Measurements from ENCODE around the gene ZNF148.
"Not testable (repeated sequence)": the region's sequence is repeated elsewhere in the genome, so short reads cannot be mapped to it uniquely, and the experiment has no call there.

The ZNF148 gene, protein sequence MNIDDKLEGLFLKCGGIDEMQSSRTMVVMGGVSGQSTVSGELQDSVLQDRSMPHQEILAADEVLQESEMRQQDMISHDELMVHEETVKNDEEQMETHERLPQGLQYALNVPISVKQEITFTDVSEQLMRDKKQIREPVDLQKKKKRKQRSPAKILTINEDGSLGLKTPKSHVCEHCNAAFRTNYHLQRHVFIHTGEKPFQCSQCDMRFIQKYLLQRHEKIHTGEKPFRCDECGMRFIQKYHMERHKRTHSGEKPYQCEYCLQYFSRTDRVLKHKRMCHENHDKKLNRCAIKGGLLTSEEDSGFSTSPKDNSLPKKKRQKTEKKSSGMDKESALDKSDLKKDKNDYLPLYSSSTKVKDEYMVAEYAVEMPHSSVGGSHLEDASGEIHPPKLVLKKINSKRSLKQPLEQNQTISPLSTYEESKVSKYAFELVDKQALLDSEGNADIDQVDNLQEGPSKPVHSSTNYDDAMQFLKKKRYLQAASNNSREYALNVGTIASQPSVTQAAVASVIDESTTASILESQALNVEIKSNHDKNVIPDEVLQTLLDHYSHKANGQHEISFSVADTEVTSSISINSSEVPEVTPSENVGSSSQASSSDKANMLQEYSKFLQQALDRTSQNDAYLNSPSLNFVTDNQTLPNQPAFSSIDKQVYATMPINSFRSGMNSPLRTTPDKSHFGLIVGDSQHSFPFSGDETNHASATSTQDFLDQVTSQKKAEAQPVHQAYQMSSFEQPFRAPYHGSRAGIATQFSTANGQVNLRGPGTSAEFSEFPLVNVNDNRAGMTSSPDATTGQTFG

DNA sequence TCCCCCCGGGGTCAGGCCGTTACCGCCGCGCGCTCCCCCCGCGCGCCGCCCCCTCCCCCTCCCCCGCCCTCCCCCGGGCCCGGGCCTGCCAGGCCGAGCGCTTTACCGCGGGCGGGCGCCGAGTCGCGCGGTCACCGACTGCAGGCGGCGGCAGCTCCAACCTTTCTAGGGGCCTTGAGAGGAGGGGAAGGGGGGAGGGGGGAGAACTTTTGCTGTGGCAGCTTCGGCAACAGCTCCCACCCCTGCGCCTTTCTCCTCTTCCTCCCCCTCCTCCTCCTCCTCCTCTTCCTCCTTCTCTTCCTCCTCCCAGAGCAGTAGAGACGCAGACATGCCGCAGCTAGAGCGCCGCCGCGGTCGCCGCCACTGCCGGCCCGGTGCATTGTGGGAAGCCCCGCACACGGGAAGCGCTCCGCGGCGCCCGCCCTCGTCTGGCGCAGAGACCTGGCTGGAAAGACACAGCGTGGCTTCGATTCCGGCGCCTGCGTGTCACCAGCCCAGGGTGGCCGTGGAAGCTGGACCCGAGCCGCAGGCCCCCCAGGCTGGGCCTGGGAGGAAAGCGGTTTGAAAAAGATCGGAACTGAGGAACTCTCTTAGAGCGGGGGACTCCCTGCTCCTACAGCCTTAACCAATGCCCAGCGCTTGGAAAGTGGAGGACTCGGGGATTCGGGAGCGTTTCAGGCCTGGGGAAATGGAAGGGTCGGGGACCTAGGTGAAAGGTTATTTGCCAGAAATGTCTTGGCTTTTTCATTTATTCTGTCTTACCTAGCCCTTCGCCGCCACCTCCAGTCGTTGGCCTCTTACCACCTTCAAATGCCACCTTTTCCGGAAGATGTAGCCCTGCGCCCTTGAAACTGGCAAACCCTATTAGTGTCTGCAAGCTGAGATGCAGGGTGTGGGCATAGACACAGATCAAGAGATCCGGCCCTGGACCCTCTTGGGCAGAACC is at the start of gene ZNF148:
Gene ZNF148, minus strand, starts transcription at position 330 of the 946 bp plus-strand sequence. CDS start 61,685 bp downstream, outside the sequence.
- peak; percentile 90 for DNase-seq (ENCODE audit: low spot score)

DNA sequence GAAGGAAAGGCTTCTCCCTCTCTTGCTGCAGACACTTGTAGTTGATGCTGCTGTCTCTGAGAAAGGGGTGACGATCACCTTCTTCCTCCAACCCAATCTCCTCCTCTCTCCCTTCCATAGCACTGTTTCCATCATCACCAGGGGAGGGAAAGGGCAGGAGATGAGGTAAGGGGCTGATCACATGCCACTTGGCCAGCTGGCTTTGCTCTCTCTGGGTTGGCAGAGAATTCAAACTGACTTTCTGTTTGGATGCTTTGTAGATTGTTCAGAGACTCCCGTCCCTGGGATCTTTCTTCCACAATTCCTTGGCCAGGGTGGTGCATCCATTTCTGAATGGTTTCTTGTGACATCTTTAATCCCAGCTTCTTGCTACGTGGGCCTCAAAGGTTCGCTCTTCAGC is 43.2 kb upstream of the ZNF148 start:
- DNase-seq (ENCODE audit: low spot score): no peak

DNA sequence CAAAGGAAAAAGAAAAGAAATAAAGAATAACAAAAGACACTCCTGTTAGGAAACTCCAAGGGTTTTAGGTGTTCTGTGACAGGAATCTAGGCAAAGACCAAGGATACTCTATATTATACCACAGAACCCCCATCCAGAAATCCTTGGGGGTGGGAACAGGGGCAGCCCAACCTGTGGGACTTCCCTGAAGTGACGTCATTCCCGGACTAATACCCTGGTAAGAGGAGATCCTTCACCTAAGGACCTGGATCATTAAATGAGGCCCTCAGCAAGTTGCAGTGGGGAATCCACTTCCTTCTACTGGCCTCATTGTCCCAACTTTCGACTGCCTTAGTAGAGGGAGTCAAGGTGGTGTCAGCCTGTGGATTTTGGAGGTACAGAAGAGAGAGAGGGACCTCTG is 41.1 kb upstream of the ZNF148 start:
- DNase-seq (ENCODE audit: low spot score): no peak

DNA sequence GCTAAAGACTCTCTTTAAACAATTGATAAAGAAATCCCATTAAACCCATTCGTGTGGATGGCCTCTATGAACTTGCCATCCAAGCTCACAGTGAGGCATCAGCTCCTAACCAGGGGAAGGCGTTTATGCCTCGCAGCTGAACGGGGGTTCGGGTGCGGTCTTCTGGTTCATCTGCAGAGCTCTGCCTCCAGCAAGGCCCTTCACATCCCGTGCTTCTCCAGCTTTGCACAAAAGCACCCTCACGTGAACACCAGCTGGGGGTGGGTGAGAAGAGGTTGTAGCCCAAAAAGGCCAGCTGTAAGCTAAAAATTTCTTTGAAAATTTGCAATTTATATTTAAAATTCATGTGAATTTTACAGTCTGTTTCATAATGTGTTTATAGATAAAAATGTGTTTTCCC is 39.5 kb upstream of the ZNF148 start:
- no peak for DNase-seq (ENCODE audit: low spot score)

DNA sequence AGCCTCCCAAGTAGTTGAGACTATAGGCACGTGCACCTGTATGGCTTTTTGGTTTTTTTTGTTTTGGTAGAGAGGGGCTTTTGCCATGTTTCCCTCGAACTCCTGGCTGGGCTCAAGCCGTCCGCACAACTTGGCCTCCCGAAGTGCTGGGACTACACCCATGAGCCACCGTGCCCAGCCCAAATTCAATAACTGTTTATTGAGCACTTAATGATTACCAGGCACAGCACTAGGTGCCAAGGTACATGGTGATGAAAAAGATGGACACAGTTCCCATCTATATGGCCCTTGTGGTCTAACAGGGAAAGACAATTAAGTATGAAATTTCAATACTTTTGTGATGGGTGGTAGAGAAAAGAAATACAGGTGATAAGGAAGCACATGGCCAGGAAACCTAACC is 35.8 kb upstream of the ZNF148 start:
- no peak for DNase-seq (ENCODE audit: low spot score)

DNA sequence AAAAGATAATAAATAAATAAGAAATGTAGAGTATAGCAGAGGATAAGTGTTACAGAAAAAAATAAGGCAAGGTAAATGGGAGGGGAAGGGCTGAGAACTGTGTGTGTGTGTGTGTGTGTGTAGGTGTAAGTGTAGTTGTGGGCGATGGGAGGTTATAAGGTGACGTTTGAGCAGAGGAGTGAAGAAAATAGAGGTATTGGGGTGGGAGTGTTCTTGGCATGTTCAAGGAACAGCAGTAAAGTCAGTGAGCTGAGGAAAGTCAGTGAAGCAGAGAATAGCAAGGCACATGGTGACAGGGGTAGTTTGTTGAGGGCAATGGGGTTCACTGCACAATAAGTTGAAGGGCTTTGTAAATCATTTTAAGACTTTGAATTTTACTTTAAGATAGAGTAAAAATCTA is 30.9 kb upstream of the ZNF148 start:
- no peak for DNase-seq (ENCODE audit: low spot score)

DNA sequence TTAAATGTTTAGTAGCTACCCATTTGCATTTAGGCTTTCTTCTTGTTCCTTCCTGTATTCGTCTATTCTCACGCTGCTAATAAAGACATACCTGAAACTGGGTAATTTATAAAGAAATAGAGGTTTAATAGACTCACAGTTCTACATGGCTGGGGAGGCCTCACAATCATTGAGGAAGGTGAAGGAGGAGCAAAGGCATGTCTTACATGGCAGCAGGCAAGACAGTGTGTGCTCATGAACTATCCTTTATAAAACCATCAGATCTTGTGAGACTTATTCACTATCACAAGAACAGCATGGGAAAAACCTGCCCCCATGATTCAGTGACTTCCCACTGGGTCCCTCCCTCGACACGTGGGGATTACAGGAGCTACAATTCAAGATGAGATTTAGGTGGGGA is 30.4 kb upstream of the ZNF148 start:
- DNase-seq (ENCODE audit: low spot score): not testable (repeated sequence)

DNA sequence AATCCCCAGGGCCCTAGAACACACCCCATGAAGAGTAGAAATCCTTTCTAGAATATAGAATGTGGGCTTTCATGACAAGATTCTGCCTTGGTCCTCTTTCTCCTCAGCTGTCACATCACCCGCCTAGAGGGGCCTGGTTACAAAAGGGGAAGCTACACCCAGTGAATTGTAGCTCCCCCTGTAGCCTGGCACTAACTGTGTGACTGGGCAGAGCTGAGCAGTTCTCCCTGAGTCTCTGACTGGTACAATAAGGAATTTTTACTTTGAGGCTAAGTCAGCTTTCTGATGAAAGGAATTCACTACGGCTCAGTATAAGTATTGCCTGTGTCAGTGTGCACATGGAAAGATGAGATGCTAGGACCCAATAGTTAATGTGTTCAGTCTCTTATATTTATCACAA is 28.7 kb upstream of the ZNF148 start:
- DNase-seq (ENCODE audit: low spot score): no peak

DNA sequence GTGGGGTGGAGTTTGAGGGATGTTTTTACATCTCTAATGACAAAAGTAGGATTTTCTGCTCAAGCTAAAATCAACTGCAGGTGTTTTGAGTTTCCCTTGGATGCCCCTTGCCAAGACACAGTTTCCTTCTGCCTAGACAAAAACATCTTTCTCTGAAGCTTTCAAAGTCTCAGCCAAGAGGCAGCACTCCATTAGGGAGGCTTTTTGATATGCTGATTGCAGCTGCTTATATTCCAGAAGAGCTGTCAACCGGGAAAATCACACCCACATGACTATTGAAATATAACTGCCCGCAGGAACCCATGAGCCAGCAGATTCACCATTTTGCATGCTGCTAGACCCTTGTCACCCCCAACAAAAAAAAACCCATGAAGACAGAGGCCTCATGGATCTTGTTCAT is 27.5 kb upstream of the ZNF148 start:
- no peak for DNase-seq (ENCODE audit: low spot score)

DNA sequence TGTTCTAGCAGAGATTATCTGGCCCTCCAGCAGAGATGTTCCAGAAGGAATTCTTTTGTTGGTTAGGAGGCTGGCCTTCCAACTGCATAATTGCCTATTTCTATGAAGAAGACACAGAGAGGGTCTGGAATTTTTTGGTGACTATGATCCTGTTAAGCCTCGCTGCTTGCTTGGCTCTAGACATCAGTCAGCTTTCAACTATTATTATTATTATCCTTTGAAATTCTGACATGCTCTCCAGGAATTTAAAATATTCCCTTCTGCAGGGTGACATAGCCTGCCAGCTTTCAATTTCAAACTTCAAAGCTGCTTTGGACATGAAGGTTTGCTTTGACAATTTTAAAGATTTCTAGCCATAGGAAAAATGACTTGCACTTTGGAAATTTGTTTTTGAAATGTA is 26.3 kb upstream of the ZNF148 start:
- DNase-seq (ENCODE audit: low spot score): no peak

DNA sequence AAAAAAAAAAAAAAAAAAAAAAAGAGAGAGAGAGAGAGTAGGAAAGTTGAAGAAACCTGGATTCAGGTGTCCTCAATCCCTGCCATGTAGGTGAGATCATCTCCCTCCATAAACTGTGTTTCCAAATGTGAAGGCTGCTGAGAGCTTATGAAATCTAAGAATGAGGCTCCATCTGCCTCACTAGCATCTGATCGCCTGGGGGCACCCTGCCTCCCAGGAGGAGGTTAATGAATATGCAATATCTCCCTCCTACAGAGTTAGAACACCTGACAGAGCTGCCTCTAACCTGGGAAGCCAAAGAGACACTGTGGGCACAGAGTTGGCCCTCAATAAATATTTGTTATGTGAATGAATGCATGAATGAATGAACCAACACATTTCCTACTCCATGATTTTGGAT is 23.8 kb upstream of the ZNF148 start:
- peak; percentile 22 for DNase-seq (ENCODE audit: low spot score)

DNA sequence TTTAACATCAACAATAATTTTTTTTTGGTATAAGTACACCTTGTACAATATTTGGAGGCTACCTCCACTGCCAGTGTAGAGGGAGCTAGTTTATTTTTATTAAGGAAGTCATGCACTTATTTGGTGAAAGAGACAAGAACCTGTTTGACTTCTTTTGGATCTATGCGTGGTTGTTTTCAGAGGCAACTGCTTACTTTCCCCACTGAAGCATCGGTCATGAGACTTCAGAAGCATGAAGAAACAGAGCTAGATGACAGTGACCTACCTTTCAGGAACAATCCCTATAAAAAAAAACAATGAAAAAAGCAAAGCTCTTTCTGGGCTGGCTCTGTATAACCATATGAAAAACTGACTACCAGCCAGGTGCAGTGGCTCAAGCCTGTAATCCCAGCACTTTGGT is 20.0 kb upstream of the ZNF148 start:
- DNase-seq (ENCODE audit: low spot score): no peak

DNA sequence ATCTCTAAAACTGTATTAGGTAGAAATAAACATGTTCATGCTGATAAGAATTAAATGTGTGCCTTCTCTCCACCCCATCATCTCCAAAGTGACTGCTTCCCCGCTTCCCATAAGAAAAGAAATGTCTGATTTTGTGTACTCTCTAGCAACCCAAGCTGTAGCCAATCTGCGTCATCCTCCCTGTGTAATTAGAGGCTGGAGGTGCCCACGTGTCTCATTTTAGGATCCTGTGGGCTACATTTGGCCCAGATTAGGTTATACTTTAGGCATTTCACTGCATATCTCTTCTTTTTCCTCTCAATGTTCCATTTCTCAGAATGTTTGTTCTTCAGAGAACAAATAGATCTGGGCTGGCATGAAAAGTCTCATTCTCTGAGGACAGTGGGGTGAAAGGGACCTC is 19.3 kb upstream of the ZNF148 start:
- no peak for DNase-seq (ENCODE audit: low spot score)

DNA sequence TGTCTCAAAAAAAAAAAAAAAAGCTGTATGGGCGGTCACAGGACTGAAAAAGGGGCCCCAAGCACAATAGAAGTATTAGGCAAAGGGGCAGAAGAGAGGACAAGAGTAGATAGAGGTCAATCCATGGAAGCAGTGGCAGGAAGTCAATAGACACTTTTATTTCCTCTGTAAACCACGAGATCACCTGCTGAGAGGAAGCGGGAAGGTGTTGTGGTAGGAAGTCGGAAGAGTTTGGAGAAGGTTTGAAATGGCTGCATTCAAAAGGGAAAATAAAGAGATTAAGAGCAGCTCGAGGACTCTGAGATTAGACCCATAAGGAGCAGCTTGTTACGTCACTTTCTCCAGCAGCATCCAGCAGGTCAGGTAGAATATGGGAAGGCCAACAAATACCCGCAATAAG is 14.2 kb upstream of the ZNF148 start:
- no peak for DNase-seq (ENCODE audit: low spot score)

DNA sequence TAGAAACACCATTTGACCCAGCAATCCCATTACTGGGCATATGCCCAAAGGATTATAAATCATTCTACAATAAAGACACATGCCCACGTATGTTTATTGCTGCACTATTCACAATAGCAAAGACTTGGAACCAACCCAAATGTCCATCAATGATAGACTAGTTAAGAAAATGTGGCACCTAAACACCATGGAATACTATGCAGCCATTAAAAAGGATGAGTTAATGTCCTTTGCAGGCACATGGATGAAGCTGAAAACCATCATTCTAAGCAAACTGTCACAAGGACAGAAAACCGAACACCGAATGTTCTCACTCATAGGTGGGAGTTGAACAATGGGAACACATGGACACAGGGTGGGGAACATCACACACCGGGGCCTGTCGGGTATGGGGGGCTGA is 13.2 kb upstream of the ZNF148 start:
- not testable (repeated sequence) for DNase-seq (ENCODE audit: low spot score)

DNA sequence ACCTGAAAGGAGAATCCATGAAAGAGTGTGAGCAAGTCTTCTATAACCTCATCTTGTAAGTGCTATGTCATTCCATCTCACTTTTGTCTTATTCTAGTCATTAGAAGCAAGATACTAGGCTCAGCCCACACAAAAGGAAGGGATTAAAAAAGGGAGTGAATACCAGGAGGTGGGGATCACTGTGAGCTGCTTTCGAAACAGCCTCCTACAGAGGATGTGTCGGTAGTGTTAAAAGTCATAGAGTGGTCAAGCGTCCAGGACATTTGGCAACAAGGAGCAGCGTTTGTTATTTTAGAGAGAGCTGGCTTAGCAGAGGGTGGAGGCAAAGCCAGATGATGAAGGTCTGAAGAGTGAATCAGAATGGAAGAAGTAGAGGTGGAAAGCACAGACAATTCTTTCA is 11.7 kb upstream of the ZNF148 start:
- no peak for DNase-seq (ENCODE audit: low spot score)

DNA sequence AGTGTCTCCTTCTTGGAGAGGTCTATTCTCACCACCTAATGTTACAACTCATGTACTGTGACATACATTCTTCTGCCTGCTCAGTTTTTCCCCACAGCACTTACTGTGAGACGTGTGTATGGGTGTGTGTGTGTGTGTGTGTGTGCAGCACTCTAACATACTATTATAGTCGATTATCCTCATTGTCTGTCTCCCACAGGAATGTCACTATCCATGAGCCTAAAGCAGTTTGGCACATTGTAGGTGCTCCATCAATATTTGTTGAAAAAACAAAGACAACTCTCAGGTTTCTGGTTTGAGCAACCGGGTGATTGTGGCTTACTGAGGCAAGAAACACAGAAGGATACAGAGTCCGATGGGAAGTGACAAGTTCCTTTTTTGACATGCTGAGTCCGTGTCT is 8.6 kb upstream of the ZNF148 start:
- DNase-seq (ENCODE audit: low spot score): no peak

DNA sequence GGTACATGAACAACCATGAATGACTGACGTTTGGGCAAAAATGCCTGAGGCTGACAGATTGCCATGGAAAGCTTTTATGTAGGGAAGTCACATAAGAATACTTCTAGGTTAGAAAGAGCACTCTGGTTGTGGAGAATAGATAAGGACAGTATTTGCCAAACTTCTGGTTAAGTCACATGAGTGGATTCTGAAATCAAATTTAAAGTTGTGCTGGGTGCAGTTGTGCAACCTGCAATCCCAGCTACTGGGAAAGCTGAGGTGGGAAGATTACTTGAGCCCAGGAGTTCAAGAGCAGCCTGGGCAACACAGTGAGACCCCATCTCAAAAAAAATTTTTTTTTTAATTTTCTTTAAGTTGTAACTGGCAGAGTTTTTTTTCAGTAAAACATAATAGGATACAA is 7.2 kb upstream of the ZNF148 start:
- DNase-seq (ENCODE audit: low spot score): no peak

DNA sequence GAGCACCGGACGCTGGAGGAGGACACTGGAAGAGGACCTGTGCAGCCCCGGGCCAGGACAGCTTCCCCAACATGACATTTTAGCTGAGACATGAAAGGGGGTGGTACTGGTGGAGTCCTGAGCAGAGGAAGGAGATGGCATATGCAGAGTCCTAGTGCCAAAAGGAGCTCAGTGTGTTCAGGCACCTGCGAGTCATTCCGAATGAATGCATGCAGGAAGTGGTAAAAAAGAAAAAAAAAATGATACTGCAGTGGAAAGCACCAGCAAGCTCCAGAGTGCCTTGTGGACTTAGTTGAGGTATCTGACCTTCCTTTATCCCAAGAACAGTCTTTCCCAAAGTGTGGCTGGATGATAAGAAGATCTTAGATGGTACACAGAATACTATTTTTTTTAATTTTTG is 6.6 kb upstream of the ZNF148 start:
- DNase-seq (ENCODE audit: low spot score): no peak

DNA sequence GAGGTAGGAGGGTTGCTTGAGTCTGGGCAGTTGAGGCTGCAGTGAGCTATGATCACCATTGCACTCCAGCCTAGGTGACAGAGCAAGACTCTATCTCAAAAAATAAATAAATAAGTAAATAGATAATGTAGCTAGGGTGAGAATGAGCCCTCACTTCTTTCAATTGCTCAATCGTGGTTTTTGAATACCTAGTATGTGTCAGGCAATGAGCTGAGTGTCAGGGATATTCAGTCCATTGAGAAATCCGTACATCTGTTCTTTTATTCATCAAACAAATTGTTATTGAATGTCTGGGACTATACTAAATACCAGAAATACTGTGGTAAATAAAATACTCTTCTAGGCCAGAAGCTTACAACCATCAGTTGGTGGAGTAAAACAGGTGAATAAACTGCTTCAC is 6.2 kb upstream of the ZNF148 start:
- no peak for DNase-seq (ENCODE audit: low spot score)

DNA sequence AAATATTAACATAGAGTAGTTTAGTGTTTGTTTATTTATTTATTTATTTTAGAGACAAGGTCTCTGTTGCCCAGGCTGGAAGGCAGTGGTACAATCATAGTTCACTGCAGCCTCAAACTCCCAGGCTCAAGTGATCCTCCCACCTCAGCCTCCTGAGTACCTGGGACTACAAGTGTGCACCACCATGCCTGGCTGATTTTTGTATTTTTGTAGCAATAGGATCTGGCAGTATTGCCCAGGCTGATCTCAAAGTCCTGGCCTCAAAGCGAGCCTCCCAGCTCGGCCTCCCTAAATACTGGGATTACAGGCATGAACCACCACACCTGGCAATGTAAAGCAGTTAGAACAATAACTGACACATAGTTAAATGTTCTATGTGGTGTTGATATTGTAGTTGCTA is 4.4 kb upstream of the ZNF148 start:
- no peak for DNase-seq (ENCODE audit: low spot score)

DNA sequence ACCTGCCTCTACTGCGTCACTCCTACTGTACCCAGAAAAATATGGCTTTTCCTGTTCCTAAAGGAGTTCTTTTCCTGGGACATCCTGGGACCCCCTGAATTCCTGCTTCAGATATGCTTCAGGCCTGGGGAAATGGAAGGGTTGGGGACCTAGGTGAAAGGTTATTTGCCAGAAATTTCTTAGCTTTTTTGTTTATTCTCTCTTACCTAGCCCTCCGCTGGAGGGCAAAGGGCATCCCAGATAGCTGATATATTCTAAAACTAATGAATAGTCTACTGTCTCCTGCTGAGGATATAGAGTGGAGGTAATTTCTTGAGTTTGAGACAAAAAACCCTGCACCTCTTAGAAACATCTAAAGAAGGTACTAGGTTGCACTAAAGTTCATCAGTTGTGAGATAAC is 3.6 kb upstream of the ZNF148 start:
- DNase-seq (ENCODE audit: low spot score): no peak

Data from hematopoietic multipotent progenitor cell treated with erythropoietin and hydrocortisone succinate and interleukin-3 and kit ligand, for 17 days (in vitro differentiated cells).